SK-N-SH (cell line): ENCODE data around the gene MAPK10. TPM values are rescaled to one million over a fixed set of nuclear protein-coding genes. Genes with fewer than 3 reads are reported as not detected.

ENCODE experiments used
- CTCF ChIA-PET: fragments of 300-600, 350-600 bp; formaldehyde crosslinking; extraction: SDS; loops from one replicate; lab custom pipeline; 2021; lab: Yijun Ruan, JAX
- POLR2A ChIA-PET: fragments of 350-600 bp; sonication (Branson Sonifier 250); formaldehyde crosslinking; extraction: SDS; loops from one replicate; lab custom pipeline; 2020; ENCODE audit warnings: antibody characterized with exemption, inconsistent platforms; lab: Yijun Ruan, JAX
- DNase-seq: peaks from one replicate; pipeline ENCODE4 v3.0.0; 2012
- H2AFZ ChIP-seq: fragments of 200-600 bp; sonication (generic); 2 replicates; pipeline ENCODE4 v1.8.1; 2016; ENCODE audit warnings: antibody characterized with exemption, mild to moderate bottlenecking, low read depth
- H3F3A ChIP-seq: fragments of 200-600 bp; sonication (generic); replicated peaks from 2 replicates; pipeline ENCODE3; 2016; ENCODE audit warnings: antibody characterized with exemption, mild to moderate bottlenecking; ENCODE audit not compliant: insufficient read depth
- H3K27ac ChIP-seq, 2 experiments: fragments of 200-500 bp in 1 of 2; fragments of 200-600 bp in 1 of 2; sonication (Bioruptor generic) in 1 of 2; sonication (generic), shearing (Covaris generic) in 1 of 2; 2 replicates each; pipeline versions ENCODE4 v1.5.1 to v1.6.1; 2014 to 2016; ENCODE audit warnings: low read depth in 2 of 2, inconsistent platforms in 1 of 2, low read length in 1 of 2, mild to moderate bottlenecking in 1 of 2, mixed read lengths in 1 of 2
- H3K27me3 ChIP-seq: fragments of 200-600 bp; sonication (generic), shearing (Covaris generic); 2 replicates; pipeline ENCODE4 v1.6.1; 2016; ENCODE audit warnings: mixed run types; ENCODE audit not compliant: insufficient read depth
- H3K36me3 ChIP-seq, 2 experiments: fragments of 200-500 bp in 1 of 2; fragments of 200-600 bp in 1 of 2; sonication (Bioruptor generic) in 1 of 2; sonication (generic) in 1 of 2; replicated peaks in 1 of 2; 2 replicates each; pipeline versions ENCODE3 to v1.5.1; 2014 to 2016; ENCODE audit warnings: low read length in 1 of 2, mild to moderate bottlenecking in 1 of 2; ENCODE audit not compliant: insufficient read depth in 2 of 2, control insufficient read depth in 1 of 2
- H3K4me1 ChIP-seq, 2 experiments: fragments of 200-500 bp in 1 of 2; fragments of 200-600 bp in 1 of 2; sonication (Bioruptor generic) in 1 of 2; sonication (generic), shearing (Covaris generic) in 1 of 2; 2 replicates each; pipeline versions ENCODE4 v1.5.1 to v1.6.1; 2014 to 2016; ENCODE audit warnings: low read depth in 1 of 2, low read length in 1 of 2, mixed run types in 1 of 2; ENCODE audit not compliant: insufficient read depth in 2 of 2, control insufficient read depth in 1 of 2
- H3K4me2 ChIP-seq: fragments of 200-600 bp; sonication (generic), shearing (Covaris generic); 2 replicates; pipeline ENCODE4 v1.6.1; 2017; ENCODE audit warnings: mixed run types
- H3K4me3 ChIP-seq, 2 experiments: fragments of 200-500 bp in 1 of 2; fragments of 200-600 bp in 1 of 2; sonication (Bioruptor generic) in 1 of 2; sonication (generic), shearing (Covaris generic) in 1 of 2; 2 replicates each; pipeline versions ENCODE4 v1.5.1 to v1.8.1; 2014 to 2016; ENCODE audit warnings: low read depth in 2 of 2, inconsistent platforms in 1 of 2, low read length in 1 of 2, mild to moderate bottlenecking in 1 of 2, mixed read lengths in 1 of 2, moderate library complexity in 1 of 2
- H3K79me2 ChIP-seq: fragments of 200-600 bp; sonication (generic); 2 replicates; pipeline ENCODE4 v1.8.1; 2017; ENCODE audit warnings: mild to moderate bottlenecking; ENCODE audit not compliant: insufficient read depth
- H3K9ac ChIP-seq: fragments of 200-600 bp; sonication (generic); 2 replicates; pipeline ENCODE4 v1.6.1; 2017; ENCODE audit warnings: mixed run types
- H3K9me2 ChIP-seq: fragments of 200-600 bp; sonication (generic); 2 replicates; pipeline ENCODE4 v1.6.1; 2017; ENCODE audit warnings: mixed run types
- H3K9me3 ChIP-seq: fragments of 200-600 bp; sonication (generic); 2 replicates; pipeline ENCODE4 v1.6.1; 2017; ENCODE audit warnings: mixed run types, mild to moderate bottlenecking, moderate library complexity
- H4K20me1 ChIP-seq: fragments of 200-600 bp; sonication (generic); 2 replicates; pipeline ENCODE4 v1.6.1; 2017; ENCODE audit warnings: mild to moderate bottlenecking, mixed run types; ENCODE audit not compliant: insufficient read depth
- CTCF ChIP-seq: fragments of 200-600 bp; sonication (generic); IDR thresholded peaks from 2 replicates; pipeline ENCODE4 v1.6.1; 2017; ENCODE audit warnings: antibody characterized with exemption, mild to moderate bottlenecking, moderate library complexity
- EZH2phosphoT487 ChIP-seq: fragments of 200-600 bp; sonication (generic); IDR thresholded peaks from 2 replicates; pipeline ENCODE4 v1.6.1; 2017; ENCODE audit warnings: low read depth, mixed run types, mild to moderate bottlenecking, antibody characterized with exemption, moderate library complexity, borderline replicate concordance
- FOSL2 ChIP-seq: IDR thresholded peaks from 2 replicates; pipeline ENCODE4 v1.4.0; 2012; ENCODE audit warnings: low read depth, mild to moderate bottlenecking, moderate library complexity, borderline replicate concordance
- GATA2 ChIP-seq: sonication (generic); formaldehyde crosslinking; IDR thresholded peaks from 2 replicates; pipeline ENCODE4 v1.5.0; 2020; ENCODE audit warnings: mild to moderate bottlenecking, missing genetic modification reagents
- MAX ChIP-seq: IDR thresholded peaks from 2 replicates; pipeline ENCODE4 v1.4.0; 2012; ENCODE audit warnings: low read depth
- MEF2A ChIP-seq: IDR thresholded peaks from 2 replicates; pipeline ENCODE4 v1.4.0; 2012; ENCODE audit warnings: low read depth, borderline replicate concordance
- NFIC ChIP-seq: IDR thresholded peaks from 2 replicates; pipeline ENCODE4 v1.4.0; 2012; ENCODE audit warnings: borderline replicate concordance
- PBX3 ChIP-seq: IDR thresholded peaks from 2 replicates; pipeline ENCODE4; 2012
- RCOR1 ChIP-seq: fragments of 150-350 bp; IDR thresholded peaks from 2 replicates; pipeline ENCODE4 v1.6.1; 2017; ENCODE audit warnings: antibody characterized with exemption, low read length
- RXRA ChIP-seq: IDR thresholded peaks from 2 replicates; pipeline ENCODE4 v1.4.0; 2012; ENCODE audit warnings: low read depth, mild to moderate bottlenecking, borderline replicate concordance
- SIN3A ChIP-seq: IDR thresholded peaks from 2 replicates; pipeline ENCODE4 v1.6.1; 2012; ENCODE audit warnings: low read depth, mild to moderate bottlenecking, low read length, moderate library complexity, borderline replicate concordance
- SMC3 ChIP-seq: IDR thresholded peaks from 2 replicates; pipeline ENCODE4 v1.6.1; 2012; ENCODE audit warnings: low read depth, low read length, improper control_type of control experiment
- TEAD4 ChIP-seq: IDR thresholded peaks from 2 replicates; pipeline ENCODE4 v1.4.0; 2012; ENCODE audit warnings: mild to moderate bottlenecking, borderline replicate concordance; ENCODE audit not compliant: insufficient read depth
- USF2 ChIP-seq: fragments of 150-350 bp; IDR thresholded peaks from 2 replicates; pipeline ENCODE4 v1.6.1; 2017; ENCODE audit warnings: antibody characterized with exemption, low read length, low read depth, borderline replicate concordance
- ZBTB33 ChIP-seq: IDR thresholded peaks from 2 replicates; pipeline ENCODE4 v1.4.0; 2012; ENCODE audit warnings: low read depth, borderline replicate concordance
- WGBS: methylation state at CpG from one replicate; pipeline ENCODE4 v1.1.6; 2017; ENCODE audit warnings: low lambda C conversion rate; 5-methylcytosine and 5-hydroxymethylcytosine counted together
- polyA plus RNA-seq, 3 experiments: library from polyadenylated mRNA; depleted of rRNA; stranded (reverse); fragments of >200 nt; gene quantifications; 2 replicates each; pipeline ENCODE4 v1.2.3, GENCODE V29; 2012

MAPK10 gene
- polyA plus RNA-seq, 1 of the 3 experiments (the other 2 are of a cell fraction), result 8.1 TPM

- no peak for DNase-seq
- H3K9me3 ChIP-seq, result no peaks in the 10 kb centered on the region
- no peaks in the 10 kb centered on the region for H4K20me1 ChIP-seq
- 71% methylated on average over 2 of the region's 2 CpGs for WGBS
- CTCF ChIA-PET, result interaction anchor here (0.5 to 5.7 kb wide), 6 partner anchors 40 to 820 kb away, joined by 3 to 117 read pairs (median 4); no protein-coding TSS in a partner anchor
- POLR2A ChIA-PET, result no interaction called here
- peak overlapping the region in 1 of 2 experiments; percentile 29; a peak in 1 of 4 replicates for H3K27ac ChIP-seq
- H3K36me3 ChIP-seq, result no peaks in the 10 kb centered on the region
- no peaks in the 10 kb centered on the region for H3K79me2 ChIP-seq
- H3F3A ChIP-seq, result no peaks in the 10 kb centered on the region
- H3K4me2 ChIP-seq, result no peak overlapping the region
- TF ChIP-seq USF2 (no peak), CTCF (no peak), EZH2phosphoT487 (no peak), GATA2 (CRISPR knock-in tag) (no peak), ZBTB33 (no peak), SMC3 (no peak), MEF2A (no peak), MAX (no peak), NFIC (no peak), PBX3 (no peak), RXRA (no peak), RCOR1 (no peak), TEAD4 (no peak), FOSL2 (no peak), SIN3A (no peak)
- H3K9me2 ChIP-seq, result no peaks in the 10 kb centered on the region
- 0 out of 2 replicates have a peak overlapping the region, but pooled peaks have one; percentile 5 for H2AFZ ChIP-seq
- no peak overlapping the region for H3K4me3 ChIP-seq
- no peaks in the 10 kb centered on the region for H3K27me3 ChIP-seq
- H3K4me1 ChIP-seq, result peaks cover 2 to 3% of the 10 kb centered on the region in 2 experiments; a peak in 2 of 4 replicates
- H3K9ac ChIP-seq, result no peak overlapping the region
Measured at GRCh38 chr4:85967872-85968271, 392.0 kb downstream of the MAPK10 start.
